ENCODE data around the gene EML1.

The EML1 gene

GRCh38 chr14:99884834-99885648 is 91.8 kb downstream of the EML1 start:
- H3K27ac ChIP-seq: no peak overlapping the region
- TF ChIP-seq CTCF (IDR thresholded peaks at IDR 0.05): peak; percentile 85
- TF ChIP-seq ZFX (IDR thresholded peaks at IDR 0.05; ENCODE audit: borderline replicate concordance): no peak

- no peak for TF ChIP-seq ZFX (IDR thresholded peaks at IDR 0.05; ENCODE audit: borderline replicate concordance)
- TF ChIP-seq CTCF (IDR thresholded peaks at IDR 0.05): peak; percentile 57
- no peak overlapping the region for H3K27ac ChIP-seq
Measured at GRCh38 chr14:99885649-99885958, 92.4 kb downstream of the EML1 start.

- TF ChIP-seq CTCF (IDR thresholded peaks at IDR 0.05) (no peak), ZFX (IDR thresholded peaks at IDR 0.05; ENCODE audit: borderline replicate concordance) (no peak)
- no peak overlapping the region for H3K27ac ChIP-seq
Measured at GRCh38 chr14:99887407-99887806, 94.2 kb downstream of the EML1 start.

- H3K27ac ChIP-seq: no peak overlapping the region
- TF ChIP-seq ZFX (IDR thresholded peaks at IDR 0.05; ENCODE audit: borderline replicate concordance) (no peak), CTCF (IDR thresholded peaks at IDR 0.05) (no peak)
Measured at GRCh38 chr14:99888149-99888548, 94.9 kb downstream of the EML1 start.

- H3K27ac ChIP-seq: no peak overlapping the region
- TF ChIP-seq ZFX (IDR thresholded peaks at IDR 0.05; ENCODE audit: borderline replicate concordance): no peak
- no peak for TF ChIP-seq CTCF (IDR thresholded peaks at IDR 0.05)
Measured at GRCh38 chr14:99889268-99889667, 96.1 kb downstream of the EML1 start.

- no peak overlapping the region for H3K27ac ChIP-seq
- TF ChIP-seq CTCF (IDR thresholded peaks at IDR 0.05) (no peak), ZFX (IDR thresholded peaks at IDR 0.05; ENCODE audit: borderline replicate concordance) (no peak)
Measured at GRCh38 chr14:99891266-99891665, 98.1 kb downstream of the EML1 start.

GRCh38 chr14:99891900-99892299 is 98.7 kb downstream of the EML1 start:
- TF ChIP-seq CTCF (IDR thresholded peaks at IDR 0.05): no peak
- TF ChIP-seq ZFX (IDR thresholded peaks at IDR 0.05; ENCODE audit: borderline replicate concordance): no peak
- no peak overlapping the region for H3K27ac ChIP-seq

Measured in 22Rv1 (cell line).